Nephron progenitor cell (in vitro differentiated cells): ENCODE data around the gene PCSK6.
"Not testable (repeated sequence)": the region's sequence is repeated elsewhere in the genome, so short reads cannot be mapped to it uniquely, and the experiment has no call there.

Experiments used
- DNase-seq: peaks from one replicate; pipeline ENCODE4 v3.0.0; 2021
- H3K27ac Mint-ChIP-seq: 2 replicates; pipeline ENCODE4 v1.8.0; 2021; ENCODE audit warnings: mild to moderate bottlenecking, moderate library complexity, mixed read lengths
- H3K27me3 Mint-ChIP-seq: 2 replicates; pipeline ENCODE4 v1.8.0; 2021; ENCODE audit warnings: mild to moderate bottlenecking, low read depth, mixed read lengths; ENCODE audit not compliant: poor library complexity
- H3K36me3 Mint-ChIP-seq: 2 replicates; pipeline ENCODE4 v1.8.0; 2021; ENCODE audit warnings: low read depth, mixed read lengths
- H3K4me1 Mint-ChIP-seq: 2 replicates; pipeline ENCODE4 v1.8.0; 2021; ENCODE audit warnings: mixed read lengths
- H3K4me3 Mint-ChIP-seq: 2 replicates; pipeline ENCODE4 v1.8.0; 2021; ENCODE audit warnings: mild to moderate bottlenecking, moderate library complexity, mixed read lengths
- H3K9me3 Mint-ChIP-seq: 2 replicates; pipeline ENCODE4 v1.8.0; 2021; ENCODE audit warnings: mild to moderate bottlenecking, moderate library complexity, mixed read lengths
- TF ChIP-seq, protein P1 (sequence below): fragments of 200-600 bp; sonication (generic); IDR thresholded peaks from 2 replicates; pipeline ENCODE4 v1.5.0; 2021; ENCODE audit warnings: antibody characterized with exemption

PCSK6 gene

DNA sequence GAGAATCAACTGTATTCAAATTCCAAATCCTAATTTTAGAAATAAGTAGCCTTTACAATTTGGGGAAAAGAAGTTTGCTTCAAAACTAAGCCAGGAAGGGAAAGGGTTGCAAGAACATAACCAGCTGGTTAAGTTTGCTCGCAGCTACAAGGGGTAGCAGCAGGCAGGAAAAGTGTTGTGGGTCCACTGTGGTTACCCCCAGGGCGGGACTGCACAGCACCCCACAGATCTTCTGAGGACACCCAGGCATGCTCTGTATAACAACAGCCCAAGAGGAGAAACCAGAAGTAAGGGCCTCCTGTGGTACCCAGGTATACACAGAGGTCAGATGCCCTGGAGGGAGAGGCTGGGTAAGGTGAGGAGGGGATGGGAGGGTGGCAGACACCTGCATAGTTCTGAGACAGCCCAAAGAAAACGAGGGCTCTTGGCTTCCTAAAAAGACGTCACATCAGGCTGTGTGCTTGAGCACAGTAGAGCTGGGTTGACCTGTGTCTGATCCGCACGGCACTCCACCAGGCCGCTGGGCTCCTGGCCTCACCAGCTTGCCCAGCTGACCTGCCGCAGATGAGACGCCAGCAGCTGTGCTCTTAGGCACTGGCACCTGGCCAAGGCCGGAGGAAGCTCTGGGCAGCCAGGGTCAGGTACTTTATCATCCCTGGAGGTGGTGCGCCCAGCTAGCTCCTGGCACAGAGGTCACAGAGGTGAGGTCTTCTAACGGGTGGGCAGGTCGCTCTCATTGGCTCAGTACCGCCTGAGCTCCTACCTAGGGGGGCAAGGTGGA is 112.7 kb downstream of the PCSK6 start:
- no peak overlapping the region for H3K4me3 Mint-ChIP-seq
- H3K4me1 Mint-ChIP-seq, result peaks cover 25% of the 10 kb centered on the region
- H3K36me3 Mint-ChIP-seq, result no peaks in the 10 kb centered on the region
- TF ChIP-seq, protein P1, sequence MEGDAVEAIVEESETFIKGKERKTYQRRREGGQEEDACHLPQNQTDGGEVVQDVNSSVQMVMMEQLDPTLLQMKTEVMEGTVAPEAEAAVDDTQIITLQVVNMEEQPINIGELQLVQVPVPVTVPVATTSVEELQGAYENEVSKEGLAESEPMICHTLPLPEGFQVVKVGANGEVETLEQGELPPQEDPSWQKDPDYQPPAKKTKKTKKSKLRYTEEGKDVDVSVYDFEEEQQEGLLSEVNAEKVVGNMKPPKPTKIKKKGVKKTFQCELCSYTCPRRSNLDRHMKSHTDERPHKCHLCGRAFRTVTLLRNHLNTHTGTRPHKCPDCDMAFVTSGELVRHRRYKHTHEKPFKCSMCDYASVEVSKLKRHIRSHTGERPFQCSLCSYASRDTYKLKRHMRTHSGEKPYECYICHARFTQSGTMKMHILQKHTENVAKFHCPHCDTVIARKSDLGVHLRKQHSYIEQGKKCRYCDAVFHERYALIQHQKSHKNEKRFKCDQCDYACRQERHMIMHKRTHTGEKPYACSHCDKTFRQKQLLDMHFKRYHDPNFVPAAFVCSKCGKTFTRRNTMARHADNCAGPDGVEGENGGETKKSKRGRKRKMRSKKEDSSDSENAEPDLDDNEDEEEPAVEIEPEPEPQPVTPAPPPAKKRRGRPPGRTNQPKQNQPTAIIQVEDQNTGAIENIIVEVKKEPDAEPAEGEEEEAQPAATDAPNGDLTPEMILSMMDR, result no peak
- no peaks in the 10 kb centered on the region for H3K9me3 Mint-ChIP-seq
- peaks cover 12% of the 10 kb centered on the region for H3K27me3 Mint-ChIP-seq
- H3K27ac Mint-ChIP-seq, result no peak overlapping the region
- no peak for DNase-seq

DNA sequence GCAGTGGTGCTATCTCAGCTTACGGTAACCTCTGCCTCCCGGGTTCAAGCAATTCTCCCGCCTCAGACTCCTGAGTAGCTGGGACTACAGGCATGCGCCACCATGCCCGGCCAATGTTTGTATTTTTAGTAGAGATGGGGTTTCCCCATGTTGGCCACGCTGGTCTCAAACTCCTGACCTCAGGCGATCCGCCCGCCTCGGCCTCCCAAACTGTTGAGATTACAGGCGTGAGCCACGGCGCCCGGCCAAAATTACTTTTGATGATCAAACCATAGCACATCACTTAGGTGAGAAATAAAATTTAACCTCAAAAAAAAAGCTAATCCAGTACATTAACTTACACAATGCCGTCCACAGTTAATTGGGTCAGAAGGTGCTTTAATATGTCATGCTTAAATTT is 114.5 kb downstream of the PCSK6 start:
- not testable (repeated sequence) for DNase-seq, H3K27ac Mint-ChIP-seq, H3K4me3 Mint-ChIP-seq, H3K9me3 Mint-ChIP-seq, H3K36me3 Mint-ChIP-seq
- H3K4me1 Mint-ChIP-seq, result peaks cover 28% of the 10 kb centered on the region
- H3K27me3 Mint-ChIP-seq, result peaks cover 12% of the 10 kb centered on the region

DNA sequence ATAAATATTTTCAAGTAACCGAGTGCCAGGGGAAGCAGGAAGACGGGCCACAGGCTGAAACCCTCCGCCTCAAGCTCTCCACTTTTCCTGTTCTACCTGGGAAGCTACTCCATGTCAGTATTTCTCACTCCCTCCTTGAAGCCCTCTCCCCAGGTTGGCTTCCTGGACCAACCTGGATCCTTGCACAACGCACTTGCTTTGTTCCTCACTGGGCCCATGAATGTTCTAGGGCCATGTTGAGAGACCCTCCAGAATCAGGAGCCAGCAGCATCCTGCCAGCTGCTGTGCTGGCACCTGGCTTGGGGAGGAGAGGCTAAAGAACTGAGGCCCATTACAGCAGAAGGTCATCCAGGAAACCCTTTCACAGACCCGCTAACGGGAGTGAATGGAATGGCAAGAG is 115.2 kb downstream of the PCSK6 start:
- H3K36me3 Mint-ChIP-seq, result no peaks in the 10 kb centered on the region
- no peak for DNase-seq
- peaks cover 33% of the 10 kb centered on the region for H3K4me1 Mint-ChIP-seq
- no peak overlapping the region for H3K27ac Mint-ChIP-seq
- H3K9me3 Mint-ChIP-seq, result no peaks in the 10 kb centered on the region
- H3K27me3 Mint-ChIP-seq, result peaks cover 12% of the 10 kb centered on the region
- no peak overlapping the region for H3K4me3 Mint-ChIP-seq
- TF ChIP-seq, protein P1, result no peak

DNA sequence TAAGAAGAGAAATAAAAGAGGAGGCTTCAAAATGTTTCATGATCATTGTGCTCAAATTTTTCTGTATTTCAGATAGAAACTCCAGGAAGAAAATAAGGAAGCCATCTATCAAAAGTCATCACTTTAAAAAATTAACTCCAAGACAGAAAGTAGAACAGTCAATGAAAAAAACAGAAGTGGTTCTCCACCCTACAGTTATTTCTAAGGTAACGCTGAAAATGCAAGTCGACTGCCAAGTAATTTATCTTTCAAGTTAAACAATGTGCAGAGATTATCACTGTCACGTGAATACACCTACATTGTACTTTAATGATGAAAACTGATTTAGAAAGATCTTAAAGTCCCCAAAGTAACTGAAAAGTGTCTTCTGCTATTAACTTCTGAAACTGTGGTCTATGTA is 115.9 kb downstream of the PCSK6 start:
- no peak for DNase-seq
- TF ChIP-seq, protein P1, result no peak
- Mint-ChIP-seq H3K9me3 (no peaks in the 10 kb centered on the region), H3K27ac (no peak overlapping the region), H3K4me1 (peaks cover 36% of the 10 kb centered on the region), H3K36me3 (no peaks in the 10 kb centered on the region), H3K27me3 (peaks cover 12% of the 10 kb centered on the region), H3K4me3 (no peak overlapping the region)

- no peak for DNase-seq
- TF ChIP-seq, protein P1, result no peak
- Mint-ChIP-seq H3K27me3 (peaks cover 12% of the 10 kb centered on the region), H3K4me3 (peak overlapping the region; percentile 9), H3K4me1 (peaks cover 36% of the 10 kb centered on the region), H3K9me3 (no peaks in the 10 kb centered on the region), H3K27ac (no peak overlapping the region), H3K36me3 (no peaks in the 10 kb centered on the region)
Measured at GRCh38 chr15:101372960-101373525, 116.5 kb downstream of the PCSK6 start.

DNA sequence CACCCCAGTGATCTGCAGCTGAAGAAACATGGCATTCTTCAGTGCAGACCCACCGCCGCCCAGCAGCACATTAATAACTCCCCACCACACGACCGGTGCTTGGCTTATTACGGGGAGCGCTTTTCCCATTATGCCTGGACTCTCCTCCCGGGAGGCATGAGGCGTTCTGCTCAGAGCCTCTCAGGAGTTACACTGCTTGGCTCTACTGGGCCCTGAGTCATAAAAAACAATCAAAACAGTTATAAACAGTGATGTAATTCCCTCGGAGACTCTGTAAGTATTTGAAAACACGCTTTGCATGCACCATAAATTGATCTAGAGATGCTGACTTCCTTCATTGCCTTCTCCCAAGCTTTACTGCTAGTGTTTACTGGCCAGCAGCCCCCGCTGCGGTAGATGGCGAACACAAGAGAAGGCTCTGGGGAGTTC is 117.3 kb downstream of the PCSK6 start:
- H3K36me3 Mint-ChIP-seq, result no peaks in the 10 kb centered on the region
- peaks cover 40% of the 10 kb centered on the region for H3K4me1 Mint-ChIP-seq

More for the DNA sequence above, 117.3 kb downstream of the PCSK6 start:
- Mint-ChIP-seq H3K4me3 (peak overlapping the region; percentile 9), H3K9me3 (no peaks in the 10 kb centered on the region), H3K27me3 (peaks cover 12% of the 10 kb centered on the region), H3K27ac (peak overlapping the region; percentile 84)
- TF ChIP-seq, protein P1, result no peak
- no peak for DNase-seq
